ENCODE measurements around the gene PGLYRP1. TPM values are rescaled to one million over a fixed set of nuclear protein-coding genes. Genes with fewer than 3 reads are reported as not detected.

PGLYRP1 gene
- polyA plus RNA-seq, 1 of the 3 experiments (the other 2 are of a cell fraction): not detected

DNA sequence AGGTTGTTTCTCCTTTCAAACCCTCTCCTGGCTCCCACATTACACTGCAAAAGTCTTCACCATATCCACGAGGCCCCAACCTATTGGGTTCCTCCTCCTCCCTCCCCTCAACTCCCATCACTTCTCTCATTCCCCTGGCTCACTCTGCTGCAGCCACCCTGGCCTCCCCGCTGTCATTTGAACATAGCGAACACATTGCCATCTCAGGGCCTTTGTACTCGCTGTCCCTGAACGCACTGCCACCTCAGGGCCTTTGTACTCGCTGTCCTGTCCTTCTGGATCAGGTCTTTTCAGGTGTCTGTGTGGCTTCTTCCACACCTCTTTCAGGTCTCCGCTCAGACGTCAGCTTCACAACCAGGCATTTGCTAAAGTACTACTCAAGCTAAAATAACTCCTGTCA lies 25.9 kb downstream of the PGLYRP1 start:
- Histone ChIP-seq H3K27me3 (ENCODE audit: insufficient read depth) (no peaks in the 10 kb centered on the region), H3K4me3 (ENCODE audit: low read depth in 2 of 2, low read length in 1 of 2) (no peak overlapping the region), H3K79me2 (ENCODE audit: insufficient read depth) (peaks cover 19% of the 10 kb centered on the region), H3K36me3 (replicated peaks in 1 of 2; ENCODE audit: control insufficient read depth in 1 of 2, insufficient read depth in 2 of 2, low read length in 1 of 2) (no peaks in the 10 kb centered on the region), H3K9ac (no peak overlapping the region), H3K9me3 (no peaks in the 10 kb centered on the region), H3K4me2 (no peak overlapping the region), H3K4me1 (ENCODE audit: control insufficient read depth in 1 of 2, insufficient read depth in 2 of 2, low read depth in 1 of 2, low read length in 1 of 2) (peaks cover 0 to 12% of the 10 kb centered on the region in 2 experiments; a peak in 1 of 4 replicates), H2AFZ (ENCODE audit: low read depth) (no peak overlapping the region), H3K9me2 (no peaks in the 10 kb centered on the region), H3F3A (replicated peaks; ENCODE audit: insufficient read depth) (peaks cover 12% of the 10 kb centered on the region), H3K27ac (ENCODE audit: low read depth in 2 of 2, low read length in 1 of 2) (no peak overlapping the region), H4K20me1 (ENCODE audit: insufficient read depth) (no peaks in the 10 kb centered on the region)
- 83% methylated on average over 8 of the region's 8 CpGs for whole genome bisulfite sequencing (ENCODE audit: low lambda C conversion rate)
- CTCF ChIA-PET: interaction anchor here (0.9 to 3.5 kb wide), 4 partner anchors 14 to 113 kb away, joined by 3 to 13 read pairs (median 4); no protein-coding TSS in a partner anchor
- POLR2A ChIA-PET: no interaction called here
- TF ChIP-seq TAF1 (IDR thresholded peaks at IDR 0.05; ENCODE audit: borderline replicate concordance, low read depth, low read length) (no peak), JUND (IDR thresholded peaks at IDR 0.05) (no peak), MXI1 (IDR thresholded peaks at IDR 0.05; ENCODE audit: low read depth, low read length) (no peak), FOSL2 (IDR thresholded peaks at IDR 0.05; ENCODE audit: borderline replicate concordance, low read depth) (no peak), MEF2A (IDR thresholded peaks at IDR 0.05; ENCODE audit: borderline replicate concordance, low read depth) (no peak), MAX (IDR thresholded peaks at IDR 0.05; ENCODE audit: low read depth) (no peak), GABPA (IDR thresholded peaks at IDR 0.05; ENCODE audit: low read depth) (no peak), REST (IDR thresholded peaks at IDR 0.05; ENCODE audit: low read depth, low read length) (no peak), PBX3 (IDR thresholded peaks at IDR 0.05) (no peak), POLR2AphosphoS5 (IDR thresholded peaks at IDR 0.05; ENCODE audit: low read depth, low read length) (no peak), GATA2 (CRISPR knock-in tag; IDR thresholded peaks at IDR 0.05) (no peak), EP300 (IDR thresholded peaks at IDR 0.05; ENCODE audit: borderline replicate concordance in 1 of 2, low read depth in 1 of 2, low read length in 1 of 2) (no peak)
- TF ChIP-seq, protein P1, sequence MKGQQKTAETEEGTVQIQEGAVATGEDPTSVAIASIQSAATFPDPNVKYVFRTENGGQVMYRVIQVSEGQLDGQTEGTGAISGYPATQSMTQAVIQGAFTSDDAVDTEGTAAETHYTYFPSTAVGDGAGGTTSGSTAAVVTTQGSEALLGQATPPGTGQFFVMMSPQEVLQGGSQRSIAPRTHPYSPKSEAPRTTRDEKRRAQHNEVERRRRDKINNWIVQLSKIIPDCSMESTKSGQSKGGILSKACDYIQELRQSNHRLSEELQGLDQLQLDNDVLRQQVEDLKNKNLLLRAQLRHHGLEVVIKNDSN (IDR thresholded peaks at IDR 0.05; ENCODE audit: borderline replicate concordance, low read depth): no peak
- TF ChIP-seq, protein P2, sequence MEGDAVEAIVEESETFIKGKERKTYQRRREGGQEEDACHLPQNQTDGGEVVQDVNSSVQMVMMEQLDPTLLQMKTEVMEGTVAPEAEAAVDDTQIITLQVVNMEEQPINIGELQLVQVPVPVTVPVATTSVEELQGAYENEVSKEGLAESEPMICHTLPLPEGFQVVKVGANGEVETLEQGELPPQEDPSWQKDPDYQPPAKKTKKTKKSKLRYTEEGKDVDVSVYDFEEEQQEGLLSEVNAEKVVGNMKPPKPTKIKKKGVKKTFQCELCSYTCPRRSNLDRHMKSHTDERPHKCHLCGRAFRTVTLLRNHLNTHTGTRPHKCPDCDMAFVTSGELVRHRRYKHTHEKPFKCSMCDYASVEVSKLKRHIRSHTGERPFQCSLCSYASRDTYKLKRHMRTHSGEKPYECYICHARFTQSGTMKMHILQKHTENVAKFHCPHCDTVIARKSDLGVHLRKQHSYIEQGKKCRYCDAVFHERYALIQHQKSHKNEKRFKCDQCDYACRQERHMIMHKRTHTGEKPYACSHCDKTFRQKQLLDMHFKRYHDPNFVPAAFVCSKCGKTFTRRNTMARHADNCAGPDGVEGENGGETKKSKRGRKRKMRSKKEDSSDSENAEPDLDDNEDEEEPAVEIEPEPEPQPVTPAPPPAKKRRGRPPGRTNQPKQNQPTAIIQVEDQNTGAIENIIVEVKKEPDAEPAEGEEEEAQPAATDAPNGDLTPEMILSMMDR (IDR thresholded peaks at IDR 0.05): no peak
- no peak for DNase-seq
